Measurements from ENCODE around the gene NMB. TPM values are rescaled to one million over a fixed set of nuclear protein-coding genes. Genes with fewer than 3 reads are reported as not detected.
A peak's percentile ranks its signal among the peaks of the same experiment; 100 is the strongest.

Gene NMB
- total and polyA plus RNA-seq, 12 donors: 0.96 to 8.0 (median 2.3) TPM

- DNase-seq (no peak), ATAC-seq (no peak)
- H3K4me1 ChIP-seq: peaks cover 0 to 22% (median 14%) of the 10 kb centered on the region in 9 donors
- no peaks in the 10 kb centered on the region for H3K9me3 ChIP-seq
- WGBS, 2 donors: 87% methylated on average over 8 of the region's 8 CpGs
- H3K4me3 ChIP-seq: no peak overlapping the region
- intact Hi-C loops (cut with DNase I): loop anchor here in 1 of 10 donors (5.0 kb wide), 1 partner anchor 36 kb away; no protein-coding TSS in a partner anchor
- H3K27ac ChIP-seq: no peak overlapping the region
- no peak for TF ChIP-seq CTCF (IDR thresholded peaks at IDR 0.05)
- no peaks in the 10 kb centered on the region for H3K27me3 ChIP-seq
- peaks cover 0 to 53% (median 0%) of the 10 kb centered on the region in 9 donors for H3K36me3 ChIP-seq
Observed at GRCh38 chr15:84606653-84607120, 51.3 kb downstream of the NMB start.

GRCh38 chr15:84605554-84605882 lies 52.5 kb downstream of the NMB start:
- Histone ChIP-seq H3K4me3 (no peak overlapping the region), H3K9me3 (no peaks in the 10 kb centered on the region), H3K4me1 (peaks cover 0 to 28% (median 18%) of the 10 kb centered on the region in 9 donors), H3K27ac (peak overlapping the region in 1 of 10 donors; percentile 12), H3K27me3 (no peaks in the 10 kb centered on the region), H3K36me3 (peaks cover 0 to 53% (median 0%) of the 10 kb centered on the region in 9 donors)
- ATAC-seq: no peak
- DNase-seq: no peak
- no peak for TF ChIP-seq CTCF (IDR thresholded peaks at IDR 0.05)
- intact Hi-C loops (cut with DNase I): loop anchor here in 1 of 10 donors (5.0 kb wide), 1 partner anchor 37 kb away; no protein-coding TSS in a partner anchor
- 53 to 56% methylated on average over 2 of the region's 2 CpGs for WGBS, 2 donors

Other genes with a start within 250 kb of the NMB start
- gene ZSCAN2, start 57.2 kb downstream of the NMB start, total RNA-seq: 1 to 10 TPM; 3.7 to 8.1 (median 5.9) TPM
- gene ZSCAN2, start 57.2 kb downstream of the NMB start, polyA plus RNA-seq: 1 to 10 TPM; 4.1 to 4.2 TPM
- gene WDR73, start 3.9 kb downstream of the NMB start, total RNA-seq: 10 to 100 TPM; 10.4 to 16.0 (median 13.9) TPM
- gene WDR73, start 3.9 kb downstream of the NMB start, polyA plus RNA-seq: 10 to 100 TPM; 16.7 to 18.4 TPM
- gene SEC11A, start 57.9 kb upstream of the NMB start, total RNA-seq: 10 to 100 TPM; 65.9 to 93.8 (median 75.0) TPM
- 100 to 1,000 TPM in 1 of 2 donors, 10 to 100 TPM in 1; 77.7 to 123 TPM for gene SEC11A, start 57.9 kb upstream of the NMB start, polyA plus RNA-seq
- 10 to 100 TPM; 17.1 to 26.9 (median 20.8) TPM for gene ZNF592, start 90.4 kb upstream of the NMB start, total RNA-seq
- 1 to 10 TPM; 8.2 to 8.7 TPM for gene ZNF592, start 90.4 kb upstream of the NMB start, polyA plus RNA-seq
- gene ALPK3, start 159.2 kb upstream of the NMB start, total RNA-seq: 100 to 1,000 TPM; 112 to 268 (median 191) TPM
- gene ALPK3, start 159.2 kb upstream of the NMB start, polyA plus RNA-seq: 100 to 1,000 TPM in 1 of 2 donors, 10 to 100 TPM in 1; 35.1 to 110 TPM
- gene SLC28A1, start 226.5 kb upstream of the NMB start, total RNA-seq: 1 to 10 TPM in 8 of 10 donors, under 1 TPM in 2; 0.26 to 2.2 (median 1.6) TPM
- gene SLC28A1, start 226.5 kb upstream of the NMB start, polyA plus RNA-seq: 1 to 10 TPM in 1 of 2 donors, under 1 TPM in 1; 0.07 to 1.3 TPM

Data from heart right ventricle (tissue), 16 donors.